Activated B cell treated with CpG ODN at 0.5 μM for 24 hours (primary cell): ENCODE measurements around the gene SLC5A3. TPM values are rescaled to one million over a fixed set of nuclear protein-coding genes. Genes with fewer than 3 reads are reported as not detected.

Experiments used
- ATAC-seq: fragments of 200-7000 bp; cut with Tn5 transposase; one replicate; pipeline ENCODE4 v1.10.0; 2021; ENCODE audit warnings: low read depth, mild to moderate bottlenecking, moderate library complexity
- CTCF ChIA-PET: fragments of 350-600 bp; sonication (Branson Sonifier 250); formaldehyde crosslinking; loops from one replicate; lab custom pipeline; 2021; ENCODE audit warnings: antibody characterized with exemption; lab: Charles Lee
- POLR2A ChIA-PET: fragments of 350-600 bp; sonication (Branson Sonifier 250); formaldehyde crosslinking; loops from one replicate; lab custom pipeline; 2021; ENCODE audit warnings: antibody characterized with exemption; lab: Charles Lee
- DNase-seq: peaks from one replicate; pipeline ENCODE4 v3.0.0; 2022
- H3K27ac Mint-ChIP-seq: one replicate; pipeline ENCODE4 v1.8.0; 2020; ENCODE audit warnings: mixed read lengths
- H3K27me3 Mint-ChIP-seq: one replicate; pipeline ENCODE4 v1.8.0; 2021; ENCODE audit warnings: mixed read lengths
- H3K36me3 Mint-ChIP-seq: one replicate; pipeline ENCODE4 v1.8.0; 2021; ENCODE audit warnings: low read depth, mixed read lengths
- H3K4me1 Mint-ChIP-seq: one replicate; pipeline ENCODE4 v1.8.0; 2021; ENCODE audit warnings: mixed read lengths
- H3K4me3 Mint-ChIP-seq: one replicate; pipeline ENCODE4 v1.8.0; 2020; ENCODE audit warnings: mild to moderate bottlenecking, mixed read lengths
- H3K9me3 Mint-ChIP-seq: one replicate; pipeline ENCODE4 v1.8.0; 2020; ENCODE audit warnings: mixed read lengths
- CTCF ChIP-seq: fragments of 200-600 bp; IDR thresholded peaks from one replicate; pipeline ENCODE4 v1.8.0; 2022; ENCODE audit warnings: antibody characterized with exemption, mild to moderate bottlenecking
- intact Hi-C: fragments of 100-400 bp; cut with micrococcal nuclease; formaldehyde crosslinking; loops from one replicate; pipeline ENCODE4 v1.15.1; 2024
- total RNA-seq: library from RNA; stranded (reverse); gene quantifications from 2 replicates; pipeline ENCODE4 v1.2.3, GENCODE V29; 2022

SLC5A3 gene
- total RNA-seq, 1 donor from 2014 or later: 9.0 TPM

- intact Hi-C loops: loop anchor here (10.0 kb wide), 2 partner anchors 127 to 1987 kb away; partner anchors contain the start of gene SETD4
- TF ChIP-seq CTCF: no peak
- ChIA-PET POLR2A (no interaction called here), CTCF (interaction anchor here (0.9 to 1.5 kb wide), 2 partner anchors 15 to 154 kb away, joined by 4 to 7 read pairs; no protein-coding TSS in a partner anchor)
- Mint-ChIP-seq H3K36me3 (peaks cover 39% of the 10 kb centered on the region), H3K27ac (no peak overlapping the region), H3K4me3 (no peak overlapping the region), H3K27me3 (no peaks in the 10 kb centered on the region), H3K9me3 (no peaks in the 10 kb centered on the region), H3K4me1 (peaks cover 76% of the 10 kb centered on the region)
- DNase-seq (no peak), ATAC-seq (no peak)
Observed at GRCh38 chr21:34077888-34078287, 4.5 kb downstream of the SLC5A3 start.

GRCh38 chr21:34078915-34079314 lies 5.5 kb downstream of the SLC5A3 start:
- peaks cover 84% of the 10 kb centered on the region for H3K4me1 Mint-ChIP-seq
- H3K9me3 Mint-ChIP-seq: no peaks in the 10 kb centered on the region
- DNase-seq (no peak), ATAC-seq (no peak)
- H3K4me3 Mint-ChIP-seq: no peak overlapping the region
- ChIA-PET CTCF (no interaction called here), POLR2A (no interaction called here)
- intact Hi-C loops: loop anchor here (10.0 kb wide), 2 partner anchors 126 to 1986 kb away; partner anchors contain the start of gene SETD4
- no peak for TF ChIP-seq CTCF
- no peaks in the 10 kb centered on the region for H3K27me3 Mint-ChIP-seq
- H3K27ac Mint-ChIP-seq: no peak overlapping the region
- H3K36me3 Mint-ChIP-seq: peaks cover 46% of the 10 kb centered on the region

GRCh38 chr21:34080710-34081109 lies 7.3 kb downstream of the SLC5A3 start:
- no peak overlapping the region for H3K4me3 Mint-ChIP-seq

GRCh38 chr21:34082769-34083168 lies 9.4 kb downstream of the SLC5A3 start:
- H3K27ac Mint-ChIP-seq: no peak overlapping the region
- intact Hi-C loops: loop anchor here (1.0 kb wide), 1 partner anchor 8 kb away; no protein-coding TSS in a partner anchor
- H3K36me3 Mint-ChIP-seq: peaks cover 41% of the 10 kb centered on the region

More at GRCh38 chr21:34080710-34081109, 7.3 kb downstream of the SLC5A3 start:
- H3K36me3 Mint-ChIP-seq: peaks cover 47% of the 10 kb centered on the region
- DNase-seq: no peak
- H3K4me1 Mint-ChIP-seq: peaks cover 74% of the 10 kb centered on the region
- H3K27ac Mint-ChIP-seq: no peak overlapping the region
- intact Hi-C loops: no loop called here
- ChIA-PET POLR2A (interaction anchor here (1.0 kb wide), 1 partner anchor 10 kb away, joined by 4 read pairs; no protein-coding TSS in a partner anchor), CTCF (interaction anchor here (1.2 kb wide), 1 partner anchor 157 kb away, joined by 3 read pairs; no protein-coding TSS in a partner anchor)
- TF ChIP-seq CTCF: no peak
- H3K27me3 Mint-ChIP-seq: no peaks in the 10 kb centered on the region
- no peaks in the 10 kb centered on the region for H3K9me3 Mint-ChIP-seq
- ATAC-seq: no peak

GRCh38 chr21:34083357-34083756 lies 10.0 kb downstream of the SLC5A3 start:
- no peak for TF ChIP-seq CTCF
- POLR2A ChIA-PET: no interaction called here
- ATAC-seq (no peak), DNase-seq (no peak)
- intact Hi-C loops: no loop called here
- Mint-ChIP-seq H3K4me3 (no peak overlapping the region), H3K27me3 (no peaks in the 10 kb centered on the region), H3K27ac (no peak overlapping the region), H3K4me1 (peaks cover 49% of the 10 kb centered on the region), H3K36me3 (peaks cover 39% of the 10 kb centered on the region), H3K9me3 (no peaks in the 10 kb centered on the region)
- CTCF ChIA-PET: no interaction called here

More at GRCh38 chr21:34082769-34083168, 9.4 kb downstream of the SLC5A3 start:
- H3K27me3 Mint-ChIP-seq: no peaks in the 10 kb centered on the region
- POLR2A ChIA-PET: no interaction called here
- H3K4me1 Mint-ChIP-seq: peaks cover 55% of the 10 kb centered on the region
- H3K4me3 Mint-ChIP-seq: no peak overlapping the region
- no peak for TF ChIP-seq CTCF
- CTCF ChIA-PET: no interaction called here
- DNase-seq: no peak
- H3K9me3 Mint-ChIP-seq: no peaks in the 10 kb centered on the region
- no peak for ATAC-seq
